OCI-LY7 (cell line): Measurements from ENCODE around the gene CAPN9. TPM values are rescaled to one million over a fixed set of nuclear protein-coding genes. Genes with fewer than 3 reads are reported as not detected.

ENCODE experiments used
- BruUV-seq: library from RNA; stranded (reverse); fragments of 400-500 nt; replicated peaks from 2 replicates; lab custom pipeline; 2021; lab: Mats Ljungman, UMichigan
- CTCF ChIA-PET: fragments of 300-600 bp; sonication (Branson Sonifier 250); formaldehyde crosslinking; loops from one replicate; lab custom pipeline; 2022; ENCODE audit warnings: antibody characterized with exemption; ENCODE audit not compliant: unreplicated experiment; lab: Charles Lee
- POLR2A ChIA-PET: fragments of 300-600 bp; sonication (Branson Sonifier 250); formaldehyde crosslinking; loops from one replicate; lab custom pipeline; 2022; ENCODE audit warnings: antibody characterized with exemption; lab: Charles Lee
- DNase-seq: peaks from one replicate; pipeline ENCODE4 v3.0.0-alpha.2; 2015; ENCODE audit warnings: low spot score
- H2AFZ ChIP-seq: fragments of 200-600 bp; sonication (generic), shearing (Covaris generic); 2 replicates; pipeline ENCODE4 v1.6.1; 2014; ENCODE audit warnings: mild to moderate bottlenecking, antibody characterized with exemption, low read length, moderate library complexity
- H3K27ac ChIP-seq: fragments of 200-600 bp; sonication (generic); 2 replicates; pipeline ENCODE4 v1.5.1; 2014; ENCODE audit warnings: mixed run types, low read depth, mild to moderate bottlenecking, moderate library complexity, low read length, inconsistent platforms; ENCODE audit not compliant: poor library complexity, severe bottlenecking
- H3K36me3 ChIP-seq: fragments of 200-600 bp; sonication (generic); 2 replicates; pipeline ENCODE4 v1.6.1; 2014; ENCODE audit warnings: mild to moderate bottlenecking, antibody characterized with exemption, low read length, moderate library complexity, mixed read lengths; ENCODE audit not compliant: insufficient read depth
- H3K4me1 ChIP-seq: fragments of 200-600 bp; sonication (generic); 2 replicates; pipeline ENCODE4 v1.5.1; 2014; ENCODE audit warnings: mild to moderate bottlenecking, low read length; ENCODE audit not compliant: insufficient read depth, poor library complexity, severe bottlenecking
- H3K4me2 ChIP-seq: fragments of 200-600 bp; sonication (generic); 2 replicates; pipeline ENCODE4 v1.6.1; 2014; ENCODE audit warnings: mild to moderate bottlenecking, low read length
- H3K4me3 ChIP-seq: fragments of 200-600 bp; sonication (generic); 2 replicates; pipeline ENCODE4 v1.5.1; 2014; ENCODE audit warnings: mild to moderate bottlenecking, low read depth, low read length; ENCODE audit not compliant: poor library complexity, severe bottlenecking
- H3K79me2 ChIP-seq: fragments of 200-600 bp; sonication (generic); 2 replicates; pipeline ENCODE4 v1.6.1; 2016; ENCODE audit warnings: low read depth, mild to moderate bottlenecking, low read length, moderate library complexity, mixed read lengths; ENCODE audit not compliant: insufficient read depth
- H3K9me2 ChIP-seq: fragments of 200-600 bp; sonication (generic); 2 replicates; pipeline ENCODE4 v1.6.1; 2016; ENCODE audit warnings: mild to moderate bottlenecking, low read length, mixed read lengths; ENCODE audit not compliant: insufficient read depth
- H3K9me3 ChIP-seq: fragments of 200-600 bp; sonication (generic); 2 replicates; pipeline ENCODE4 v1.6.1; 2014; ENCODE audit warnings: mild to moderate bottlenecking, mixed run types, low read length, mixed read lengths
- H4K20me1 ChIP-seq: fragments of 200-600 bp; sonication (generic); 2 replicates; pipeline ENCODE4 v1.6.1; 2014; ENCODE audit warnings: mild to moderate bottlenecking, antibody characterized with exemption, low read length, moderate library complexity, mixed read lengths; ENCODE audit not compliant: insufficient read depth
- CTCF ChIP-seq: fragments of 200-600 bp; sonication (generic); conservative IDR thresholded peaks from 2 replicates; pipeline ENCODE4 v1.5.1; 2014; ENCODE audit warnings: mild to moderate bottlenecking, antibody characterized with exemption, low read length, moderate library complexity, mixed read lengths
- EZH2phosphoT487 ChIP-seq: fragments of 200-600 bp; sonication (generic); IDR thresholded peaks from 2 replicates; pipeline ENCODE4 v1.6.1; 2018; ENCODE audit warnings: low read depth, borderline replicate concordance, mild to moderate bottlenecking, mixed run types, antibody characterized with exemption, low read length, moderate library complexity, mixed read lengths
- intact Hi-C: fragments of 100-400 bp; cut with micrococcal nuclease; formaldehyde crosslinking; loops from one replicate; pipeline ENCODE4 v1.10.0; 2022; ENCODE audit not compliant: unreplicated experiment
- total RNA-seq, 2 experiments: library from RNA; depleted of rRNA in 1 of 2; stranded (reverse); fragments of >200 nt in 1 of 2; shearing (Covaris generic) in 1 of 2; gene quantifications; 2 replicates each; pipeline ENCODE4 v1.2.3, GENCODE V29; 2014 to 2022

CAPN9 gene
- total RNA-seq, 2 experiments from 2014 or later: not detected

DNA sequence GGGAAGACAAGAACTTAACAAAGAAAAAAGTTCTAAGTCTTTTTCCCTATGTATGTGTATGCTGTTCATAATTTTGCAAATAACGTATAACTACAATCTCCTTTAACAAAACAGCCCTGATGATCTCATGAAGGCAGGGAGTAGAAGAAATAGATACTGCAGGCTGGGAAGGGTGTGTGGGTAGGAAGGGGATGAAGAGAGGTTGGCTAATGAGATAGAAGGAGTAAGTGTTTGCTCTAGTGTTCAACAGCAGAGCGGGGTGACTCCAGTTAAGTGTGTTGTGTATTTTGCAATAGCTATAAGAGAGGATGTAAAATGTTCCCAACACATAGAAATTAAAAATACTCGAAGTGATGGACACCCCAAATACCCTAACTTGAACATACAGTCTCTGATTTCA, 101.0 kb downstream of the CAPN9 start:
- Histone ChIP-seq H2AFZ (no peak overlapping the region), H3K4me3 (no peak overlapping the region), H3K4me2 (no peak overlapping the region), H3K79me2 (no peaks in the 10 kb centered on the region), H3K9me2 (no peaks in the 10 kb centered on the region), H3K27ac (no peak overlapping the region), H4K20me1 (no peaks in the 10 kb centered on the region), H3K9me3 (no peaks in the 10 kb centered on the region), H3K36me3 (no peaks in the 10 kb centered on the region), H3K4me1 (no peaks in the 10 kb centered on the region)
- no peak for DNase-seq
- TF ChIP-seq CTCF (no peak), EZH2phosphoT487 (no peak)
- intact Hi-C loops: no loop called here
- no TSS peak for BruUV-seq
- ChIA-PET CTCF (no interaction called here), POLR2A (no interaction called here)

- no peak overlapping the region for H3K27ac ChIP-seq
- no peaks in the 10 kb centered on the region for H3K9me2 ChIP-seq
- CTCF ChIA-PET: no interaction called here
- H3K36me3 ChIP-seq: no peaks in the 10 kb centered on the region
- TF ChIP-seq CTCF: no peak
- TF ChIP-seq EZH2phosphoT487: no peak
- no TSS peak for BruUV-seq
- intact Hi-C loops: no loop called here
- H3K9me3 ChIP-seq: no peaks in the 10 kb centered on the region
- H3K4me2 ChIP-seq: no peak overlapping the region
- no peak for DNase-seq
- H3K4me1 ChIP-seq: no peaks in the 10 kb centered on the region
- H3K4me3 ChIP-seq: no peak overlapping the region
- H2AFZ ChIP-seq: no peak overlapping the region
- H3K79me2 ChIP-seq: no peaks in the 10 kb centered on the region
- POLR2A ChIA-PET: interaction anchor here (0.6 kb wide), 1 partner anchor 26 kb away, joined by 3 read pairs; no protein-coding TSS in a partner anchor
- no peaks in the 10 kb centered on the region for H4K20me1 ChIP-seq
Observed at GRCh38 chr1:230849451-230850224, 102.5 kb downstream of the CAPN9 start.

DNA sequence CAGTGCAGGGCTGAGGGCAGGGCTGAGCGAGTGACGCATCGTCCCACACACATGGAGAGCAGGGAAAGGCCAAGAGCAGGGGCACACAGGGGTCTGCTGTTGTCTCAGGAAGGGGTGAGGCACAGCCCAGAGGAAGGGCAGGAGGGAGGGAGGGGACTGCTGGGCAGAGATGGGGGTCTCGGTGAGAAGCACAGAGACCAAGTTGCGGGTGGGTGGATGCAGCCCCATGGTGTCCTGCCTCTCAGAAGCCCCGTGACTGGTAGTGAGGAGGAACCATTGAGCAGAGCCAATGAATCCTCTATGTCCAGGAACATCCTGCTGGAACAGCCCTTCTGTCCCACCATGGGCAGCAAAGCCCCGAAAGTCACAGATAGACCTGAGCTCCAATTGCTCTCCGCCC, 103.4 kb downstream of the CAPN9 start:
- no peaks in the 10 kb centered on the region for H3K36me3 ChIP-seq
- ChIA-PET CTCF (no interaction called here), POLR2A (no interaction called here)
- H4K20me1 ChIP-seq: no peaks in the 10 kb centered on the region
- H3K4me2 ChIP-seq: no peak overlapping the region
- no peak overlapping the region for H3K27ac ChIP-seq
- BruUV-seq: no TSS peak
- no peak for DNase-seq
- no peak overlapping the region for H2AFZ ChIP-seq
- H3K9me2 ChIP-seq: no peaks in the 10 kb centered on the region
- no peaks in the 10 kb centered on the region for H3K79me2 ChIP-seq
- intact Hi-C loops: no loop called here
- no peaks in the 10 kb centered on the region for H3K9me3 ChIP-seq
- H3K4me3 ChIP-seq: no peak overlapping the region
- TF ChIP-seq CTCF: no peak
- TF ChIP-seq EZH2phosphoT487: no peak
- no peaks in the 10 kb centered on the region for H3K4me1 ChIP-seq
